Measurements from ENCODE around the gene PTPRN2.
"Not testable (repeated sequence)": the region's sequence is repeated elsewhere in the genome, so short reads cannot be mapped to it uniquely, and the experiment has no call there.

GRCh38 chr7:157500989-157501540 lies 1086.6 kb downstream of the PTPRN2 start:
- TF ChIP-seq CTCF (IDR thresholded peaks at IDR 0.05; ENCODE audit: low read depth, low read length); POLR2A (IDR thresholded peaks at IDR 0.05; ENCODE audit: extremely low read depth, insufficient read length); MYC (IDR thresholded peaks at IDR 0.05; ENCODE audit: low read depth, low read length): not testable (repeated sequence)
- TF ChIP-seq, protein P1, sequence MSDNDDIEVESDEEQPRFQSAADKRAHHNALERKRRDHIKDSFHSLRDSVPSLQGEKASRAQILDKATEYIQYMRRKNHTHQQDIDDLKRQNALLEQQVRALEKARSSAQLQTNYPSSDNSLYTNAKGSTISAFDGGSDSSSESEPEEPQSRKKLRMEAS (IDR thresholded peaks at IDR 0.05; ENCODE audit: low read depth, low read length), result not testable (repeated sequence)
